ENCODE measurements around the gene TWNK. TPM values are rescaled to one million over a fixed set of nuclear protein-coding genes. Genes with fewer than 3 reads are reported as not detected.
"Not testable (repeated sequence)": the region's sequence is repeated elsewhere in the genome, so short reads cannot be mapped to it uniquely, and the experiment has no call there.

TWNK gene
- total RNA-seq, 1 donor from 2014 or later = 11.6 TPM

DNA sequence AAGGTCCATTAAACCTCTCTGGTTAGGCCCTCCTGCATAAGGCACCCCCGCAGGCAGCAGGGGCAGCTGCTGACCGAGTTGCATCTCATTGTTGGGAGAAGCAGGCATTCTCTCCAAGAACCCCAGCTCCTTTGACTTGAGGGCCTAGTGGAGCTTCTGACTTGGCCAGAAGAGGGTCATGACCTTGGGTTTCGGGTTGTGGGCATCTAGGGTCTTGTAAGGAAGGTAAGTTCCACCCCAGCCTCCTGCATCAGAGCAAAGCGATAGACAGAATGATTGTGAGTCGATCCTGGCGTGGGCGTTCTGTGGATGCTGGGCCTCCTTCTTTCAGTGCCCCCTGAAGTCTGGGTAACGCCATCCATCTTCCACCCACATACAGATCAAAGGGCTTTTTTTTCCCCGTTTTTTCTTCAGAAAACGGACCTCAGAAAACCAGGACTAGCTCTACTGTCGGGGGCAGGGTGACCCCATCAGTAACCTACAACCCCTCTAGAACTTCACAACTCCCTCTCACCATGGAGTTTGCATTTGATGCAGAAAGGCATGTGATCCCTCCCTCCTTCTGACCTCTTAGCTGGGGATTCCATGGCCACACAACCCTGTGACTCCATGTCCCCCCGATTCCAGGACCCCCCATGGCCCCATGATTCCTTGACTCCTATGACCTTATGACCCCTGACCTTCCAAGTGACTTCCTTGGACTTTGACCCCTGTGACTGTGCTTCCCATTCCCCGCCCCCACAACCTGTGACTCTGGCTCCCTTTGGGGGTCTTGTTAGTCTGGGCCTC lies 15.0 kb upstream of the TWNK start:
- no peak for DNase-seq (ENCODE audit: extremely low read depth, low read depth, low spot score)

- DNase-seq (ENCODE audit: extremely low read depth, low read depth, low spot score) = no peak
These were observed 14.3 kb upstream of the TWNK start for GRCh38 chr10:100972904-100973535.

DNA sequence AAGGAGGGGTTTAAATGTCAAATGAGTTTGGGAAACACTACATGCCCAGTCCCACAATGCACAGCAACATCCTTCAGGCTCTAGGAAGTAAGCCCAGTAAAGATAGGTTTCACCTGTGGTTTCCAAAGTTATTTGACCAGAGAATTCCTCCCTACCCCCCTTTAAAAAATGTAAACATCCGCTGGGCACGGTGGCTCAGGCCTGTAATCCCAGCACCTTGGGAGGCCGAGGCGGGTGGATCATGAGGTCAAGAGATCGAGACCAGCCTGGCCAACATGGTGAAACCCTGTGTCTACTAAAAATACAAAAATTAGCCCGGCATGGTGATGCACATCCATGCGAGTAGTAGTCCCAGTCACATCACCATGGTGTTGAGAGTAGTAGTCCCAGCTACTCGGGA lies 11.9 kb upstream of the TWNK start:
- not testable (repeated sequence) for DNase-seq (ENCODE audit: extremely low read depth, low read depth, low spot score)

- DNase-seq (ENCODE audit: extremely low read depth, low read depth, low spot score) = no peak
These were observed 10.4 kb upstream of the TWNK start for GRCh38 chr10:100976906-100977305.

- DNase-seq (ENCODE audit: extremely low read depth, low read depth, low spot score) = no peak
These were observed 9.9 kb upstream of the TWNK start for GRCh38 chr10:100977436-100977835.

DNA sequence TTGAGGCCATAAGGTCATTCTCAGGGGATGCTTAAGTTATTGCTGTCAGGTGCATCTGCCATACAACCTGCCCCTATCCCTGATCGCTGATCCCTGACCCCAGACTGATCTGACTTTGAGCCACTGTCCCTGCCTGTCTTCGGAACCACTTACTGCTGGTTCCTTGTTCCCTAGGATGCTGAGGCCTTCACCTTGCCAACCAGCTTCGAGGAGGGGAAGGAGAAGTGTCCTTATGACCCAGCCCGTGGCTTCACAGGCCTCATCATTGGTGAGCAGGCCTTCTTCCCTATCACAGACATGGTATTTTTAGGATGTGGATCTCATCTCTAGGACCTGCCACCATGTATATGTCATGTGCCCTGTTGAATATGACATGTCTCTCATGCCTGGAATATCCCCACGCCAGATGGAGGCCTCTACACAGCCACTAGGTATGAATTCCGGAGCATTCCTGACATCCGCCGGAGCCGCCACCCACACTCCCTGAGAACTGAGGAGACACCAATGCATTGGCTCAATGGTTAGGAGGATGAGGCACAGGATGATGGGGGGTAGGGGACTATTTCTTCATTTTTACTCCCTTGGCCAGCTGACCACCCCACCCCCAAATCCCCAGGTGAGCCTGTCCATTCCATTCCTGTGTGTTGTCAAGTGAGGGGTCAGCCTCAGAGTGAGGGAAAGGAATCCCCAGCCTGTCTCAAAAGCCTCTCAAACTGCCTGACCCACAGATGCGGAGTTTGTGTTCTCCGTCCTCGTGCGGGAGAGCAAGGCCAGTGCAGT lies 9.0 kb upstream of the TWNK start:
- no peak for DNase-seq (ENCODE audit: extremely low read depth, low read depth, low spot score)

DNA sequence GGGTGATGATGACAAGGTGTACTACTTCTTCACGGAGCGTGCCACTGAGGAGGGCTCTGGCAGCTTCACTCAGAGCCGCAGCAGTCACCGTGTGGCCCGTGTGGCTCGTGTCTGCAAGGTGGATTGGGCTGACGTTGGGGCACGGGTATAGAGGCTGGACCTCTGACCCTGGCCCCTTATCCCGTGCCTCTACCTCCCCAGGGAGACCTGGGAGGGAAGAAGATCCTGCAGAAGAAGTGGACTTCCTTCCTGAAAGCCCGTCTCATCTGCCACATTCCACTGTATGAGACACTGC lies 8.5 kb upstream of the TWNK start:
- DNase-seq (ENCODE audit: extremely low read depth, low read depth, low spot score) = no peak

DNA sequence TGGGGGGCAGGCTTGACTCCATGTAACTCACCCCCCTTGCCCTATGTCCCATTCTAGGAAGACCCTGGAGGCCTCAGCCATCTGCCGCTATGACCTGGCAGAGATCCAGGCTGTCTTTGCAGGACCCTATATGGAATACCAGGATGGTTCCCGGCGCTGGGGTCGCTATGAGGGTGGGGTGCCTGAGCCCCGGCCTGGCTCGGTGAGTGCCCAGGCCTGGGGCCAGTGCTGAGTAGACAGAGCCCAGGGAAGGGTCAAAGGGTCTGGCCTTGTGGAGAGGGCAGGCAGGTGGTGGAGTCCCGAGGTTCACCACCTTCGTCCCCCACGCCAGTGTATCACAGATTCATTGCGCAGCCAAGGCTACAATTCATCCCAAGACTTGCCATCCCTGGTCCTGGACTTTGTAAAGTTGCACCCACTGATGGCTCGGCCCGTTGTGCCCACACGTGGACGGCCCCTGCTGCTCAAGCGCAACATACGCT lies 7.5 kb upstream of the TWNK start:
- DNase-seq (ENCODE audit: extremely low read depth, low read depth, low spot score) = no peak

- DNase-seq (ENCODE audit: extremely low read depth, low read depth, low spot score) = no peak
These were observed 7.0 kb upstream of the TWNK start for GRCh38 chr10:100980311-100980710.

GRCh38 chr10:100980711-100981110 lies 6.6 kb upstream of the TWNK start:
- no peak for DNase-seq (ENCODE audit: extremely low read depth, low read depth, low spot score)

DNA sequence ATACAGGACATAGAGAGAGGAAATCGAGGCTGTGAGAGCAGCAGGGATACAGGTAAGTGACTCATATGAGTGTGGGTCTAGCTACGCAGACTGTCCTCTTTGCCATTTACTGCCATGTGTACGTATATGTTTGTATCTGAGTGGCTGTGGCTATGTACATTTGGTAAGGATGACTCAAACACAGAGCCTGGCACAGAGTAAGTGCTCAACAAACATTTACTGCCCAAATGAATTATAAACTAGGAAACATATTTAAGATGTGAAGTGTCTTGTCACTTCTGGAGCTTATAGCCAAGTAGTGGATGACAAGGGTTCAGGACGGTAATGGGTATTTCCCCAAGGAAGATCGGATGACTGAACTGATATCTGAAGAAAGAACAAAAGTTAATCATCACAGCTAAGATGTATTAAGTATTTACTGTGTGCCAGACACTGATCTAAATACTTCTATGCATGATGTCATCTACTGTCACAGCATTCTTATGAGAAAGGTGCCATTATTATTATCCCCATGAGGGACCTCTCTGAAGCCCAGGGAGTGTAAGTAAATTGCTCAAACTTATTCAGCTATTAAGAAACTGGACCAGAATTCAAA lies 6.1 kb upstream of the TWNK start:
- DNase-seq (ENCODE audit: extremely low read depth, low read depth, low spot score) = no peak

DNA sequence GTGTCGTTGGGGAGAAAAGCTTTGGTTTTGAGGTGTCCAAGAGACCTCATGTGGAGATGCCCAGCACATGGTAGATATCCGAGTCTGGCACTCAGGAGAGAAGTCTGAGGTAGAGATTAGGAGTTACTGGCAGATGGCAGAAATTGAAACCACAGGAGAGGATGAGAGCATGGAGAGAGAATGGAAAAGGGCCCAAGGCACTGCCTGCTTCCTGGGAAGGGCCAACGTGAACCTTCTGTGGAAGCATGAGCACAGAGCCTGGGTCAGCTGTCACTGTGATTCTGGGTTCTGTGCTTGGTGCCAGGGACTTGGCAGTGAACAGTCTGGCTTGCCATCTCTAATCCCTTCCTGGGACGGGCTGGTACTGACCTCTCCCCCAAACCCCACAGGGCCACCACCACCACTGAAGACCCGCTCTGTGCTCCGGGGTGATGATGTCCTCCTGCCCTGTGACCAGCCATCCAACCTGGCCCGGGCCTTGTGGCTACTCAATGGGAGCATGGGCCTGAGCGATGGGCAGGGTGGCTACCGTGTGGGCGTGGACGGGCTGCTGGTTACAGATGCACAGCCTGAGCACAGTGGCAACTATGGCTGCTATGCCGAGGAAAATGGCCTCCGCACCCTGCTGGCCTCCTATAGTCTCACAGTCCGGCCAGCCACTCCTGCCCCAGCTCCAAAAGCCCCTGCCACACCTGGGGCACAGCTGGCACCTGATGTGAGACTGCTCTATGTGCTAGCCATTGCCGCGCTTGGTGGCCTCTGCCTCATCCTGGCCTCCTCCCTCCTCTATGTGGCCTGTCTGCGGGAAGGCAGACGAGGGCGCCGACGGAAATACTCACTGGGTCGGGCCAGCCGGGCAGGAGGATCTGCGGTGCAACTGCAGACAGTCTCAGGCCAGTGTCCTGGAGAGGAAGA lies 4.2 kb upstream of the TWNK start:
- no peak for DNase-seq (ENCODE audit: extremely low read depth, low read depth, low spot score)

- DNase-seq (ENCODE audit: extremely low read depth, low read depth, low spot score) = no peak
These were observed 3.3 kb upstream of the TWNK start for GRCh38 chr10:100983868-100984671.

GRCh38 chr10:100984672-100985177 lies 2.6 kb upstream of the TWNK start:
- no peak for DNase-seq (ENCODE audit: extremely low read depth, low read depth, low spot score)

GRCh38 chr10:100985336-100985735 lies 2.0 kb upstream of the TWNK start:
- DNase-seq (ENCODE audit: extremely low read depth, low read depth, low spot score) = no peak

GRCh38 chr10:100986623-100986951 lies 756 bp upstream of the TWNK start:
- DNase-seq (ENCODE audit: extremely low read depth, low read depth, low spot score) = no peak

DNA sequence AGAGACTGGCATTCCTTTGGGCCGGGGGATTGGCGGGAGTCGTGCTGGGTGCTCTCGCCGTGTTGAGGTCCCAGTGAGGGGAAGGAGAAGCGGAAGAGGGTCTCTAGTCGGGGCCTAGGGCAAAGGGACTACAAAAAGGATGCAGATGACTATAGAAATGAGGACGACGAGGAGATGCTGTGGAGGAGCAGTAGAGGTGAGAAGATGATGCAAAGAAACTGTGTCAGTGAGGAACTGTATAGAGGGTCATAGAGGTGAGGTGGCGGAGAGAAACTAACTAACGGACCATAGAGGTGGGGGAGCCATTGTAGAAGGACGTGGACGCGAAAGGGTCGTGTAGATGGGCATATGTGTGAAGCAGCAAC lies 324 bp downstream of the TWNK start:
- DNase-seq (ENCODE audit: extremely low read depth, low read depth, low spot score) = no peak

GRCh38 chr10:100988166-100988565 lies 823 bp downstream of the TWNK start:
- DNase-seq (ENCODE audit: extremely low read depth, low read depth, low spot score) = no peak

GRCh38 chr10:100989088-100989487 lies 1.7 kb downstream of the TWNK start:
- no peak for DNase-seq (ENCODE audit: extremely low read depth, low read depth, low spot score)

All from glomerular endothelial cell (primary cell).